Caco-2 (cell line): ENCODE data around the gene CACNA2D4. TPM values are rescaled to one million over a fixed set of nuclear protein-coding genes. Genes with fewer than 3 reads are reported as not detected.
"Not testable (repeated sequence)": the region's sequence is repeated elsewhere in the genome, so short reads cannot be mapped to it uniquely, and the experiment has no call there.

Source experiments
- BruUV-seq: library from RNA; stranded (reverse); fragments of 400-500 nt; replicated peaks from 2 replicates; lab custom pipeline; 2021; lab: Mats Ljungman, UMichigan
- CTCF ChIA-PET: fragments of 300-600 bp; sonication (Branson Sonifier 250); formaldehyde crosslinking; loops from one replicate; lab custom pipeline; 2022; ENCODE audit warnings: antibody characterized with exemption; lab: Charles Lee
- POLR2A ChIA-PET: fragments of 300-600 bp; sonication (Branson Sonifier 250); formaldehyde crosslinking; loops from one replicate; lab custom pipeline; 2022; ENCODE audit warnings: antibody characterized with exemption; lab: Charles Lee
- DNase-seq, 2 experiments: peaks; one replicate each; pipeline versions ENCODE4 v3.0.0 to v3.0.0-alpha.2; 2020 to 2022
- H3K27me3 ChIP-seq: replicated peaks from 2 replicates; pipeline ENCODE4 v1.6.0; 2011; ENCODE audit warnings: low read length; ENCODE audit not compliant: control insufficient read depth, insufficient read depth
- H3K36me3 ChIP-seq: 2 replicates; pipeline ENCODE4 v1.5.1; 2011; ENCODE audit warnings: low read length; ENCODE audit not compliant: control insufficient read depth, insufficient read depth
- H3K4me1 ChIP-seq: fragments of 250-450 bp; sonication (Bioruptor Pico); 2 replicates; pipeline ENCODE4 v1.5.1; 2020; ENCODE audit warnings: mild to moderate bottlenecking
- H3K4me3 ChIP-seq: 2 replicates; pipeline ENCODE4 v1.5.1; 2011; ENCODE audit warnings: low read depth, mild to moderate bottlenecking, control low read depth, low read length
- H3K9me3 ChIP-seq: fragments of 250-450 bp; sonication (Bioruptor Pico); 2 replicates; pipeline ENCODE4 v1.5.1; 2020; ENCODE audit warnings: mild to moderate bottlenecking, moderate library complexity
- H3K27ac Mint-ChIP-seq: one replicate; pipeline ENCODE4 v1.8.0; 2022; ENCODE audit warnings: mixed read lengths; ENCODE audit not compliant: unreplicated experiment
- H3K27me3 Mint-ChIP-seq: one replicate; pipeline ENCODE4 v1.8.0; 2022; ENCODE audit warnings: mixed read lengths; ENCODE audit not compliant: insufficient read depth, unreplicated experiment
- H3K36me3 Mint-ChIP-seq: one replicate; pipeline ENCODE4 v1.8.0; 2022; ENCODE audit warnings: mild to moderate bottlenecking, mixed read lengths; ENCODE audit not compliant: insufficient read depth, unreplicated experiment
- H3K4me1 Mint-ChIP-seq: one replicate; pipeline ENCODE4 v1.8.0; 2022; ENCODE audit warnings: low read depth, mixed read lengths; ENCODE audit not compliant: unreplicated experiment
- H3K4me3 Mint-ChIP-seq: one replicate; pipeline ENCODE4 v1.8.0; 2022; ENCODE audit warnings: mild to moderate bottlenecking, moderate library complexity, mixed read lengths; ENCODE audit not compliant: unreplicated experiment
- H3K9me3 Mint-ChIP-seq: one replicate; pipeline ENCODE4 v1.8.0; 2022; ENCODE audit warnings: mixed read lengths; ENCODE audit not compliant: unreplicated experiment
- intact Hi-C: fragments of 100-400 bp; cut with micrococcal nuclease; formaldehyde crosslinking; loops from one replicate; pipeline ENCODE4 v1.10.0; 2022; ENCODE audit not compliant: unreplicated experiment
- total RNA-seq: library from RNA; stranded (reverse); gene quantifications from 2 replicates; pipeline ENCODE4 v1.2.3, GENCODE V29; 2022
- TF ChIP-seq, protein P1 (sequence below), 2 experiments: fragments of 200-600 bp in 1 of 2; IDR thresholded peaks; 1 replicate in 1 of 2; 2 replicates in 1 of 2; pipeline versions ENCODE4 v1.5.1 to v1.8.0; 2011 to 2022; ENCODE audit warnings: antibody characterized with exemption in 1 of 2, control low read depth in 1 of 2, inconsistent platforms in 1 of 2, low read depth in 1 of 2, low read length in 1 of 2, mild to moderate bottlenecking in 1 of 2, moderate library complexity in 1 of 2; ENCODE audit not compliant: insufficient read depth in 1 of 2, severe bottlenecking in 1 of 2, unreplicated experiment in 1 of 2

Gene CACNA2D4
- total RNA-seq, 1 experiment from 2014 or later = 2.2 TPM

DNA sequence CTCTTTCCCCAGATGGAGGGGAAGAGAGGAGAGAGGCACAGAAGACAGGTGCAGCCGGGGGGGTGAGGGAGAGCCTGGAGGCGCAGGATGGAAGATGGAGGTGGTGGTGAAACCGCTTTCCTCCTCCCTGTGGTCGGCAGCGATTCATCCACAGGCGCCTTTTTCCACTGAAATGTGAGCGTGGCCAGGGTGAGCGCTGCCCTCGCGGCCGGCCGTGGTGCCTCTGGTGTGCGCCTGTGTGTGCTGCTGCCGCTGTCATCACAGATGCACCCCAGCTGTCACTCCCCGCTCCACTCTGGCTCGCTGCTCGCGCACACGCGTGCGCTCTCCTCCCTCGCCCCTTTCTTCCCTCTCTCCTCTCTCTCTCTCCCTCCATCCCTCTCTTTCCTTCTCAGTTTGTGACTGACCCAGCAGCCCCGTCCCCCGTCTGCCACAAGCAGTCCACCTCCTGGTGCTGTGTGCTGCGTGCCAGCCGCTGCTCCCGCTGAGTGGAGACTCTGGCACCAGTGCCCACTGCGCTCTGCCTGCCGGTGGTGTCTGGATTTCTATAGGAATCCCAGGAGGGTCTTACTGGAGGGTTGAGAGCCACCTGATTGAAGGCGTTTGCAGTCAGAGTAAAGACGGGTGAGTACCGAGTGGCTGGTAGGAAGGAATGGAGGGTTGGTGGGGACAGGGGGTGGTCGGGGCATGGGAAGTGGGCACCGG, 98.1 kb downstream of the CACNA2D4 start, which contains the start of gene LRTM2:
TSS of gene LRTM2 (plus strand) at position 375 of the 705 bp plus-strand sequence. CDS start 7,584 bp downstream, outside the sequence.
- peaks cover 15% of the 10 kb centered on the region for H3K27me3 Mint-ChIP-seq
- Histone ChIP-seq H3K9me3 (no peaks in the 10 kb centered on the region), H3K4me1 (peaks cover 12% of the 10 kb centered on the region; the same call in 1 of the 2 replicates), H3K27me3 (no peaks in the 10 kb centered on the region), H3K36me3 (no peaks in the 10 kb centered on the region), H3K4me3 (no peak within 1 kb of the TSS)
- TF ChIP-seq, protein P1, sequence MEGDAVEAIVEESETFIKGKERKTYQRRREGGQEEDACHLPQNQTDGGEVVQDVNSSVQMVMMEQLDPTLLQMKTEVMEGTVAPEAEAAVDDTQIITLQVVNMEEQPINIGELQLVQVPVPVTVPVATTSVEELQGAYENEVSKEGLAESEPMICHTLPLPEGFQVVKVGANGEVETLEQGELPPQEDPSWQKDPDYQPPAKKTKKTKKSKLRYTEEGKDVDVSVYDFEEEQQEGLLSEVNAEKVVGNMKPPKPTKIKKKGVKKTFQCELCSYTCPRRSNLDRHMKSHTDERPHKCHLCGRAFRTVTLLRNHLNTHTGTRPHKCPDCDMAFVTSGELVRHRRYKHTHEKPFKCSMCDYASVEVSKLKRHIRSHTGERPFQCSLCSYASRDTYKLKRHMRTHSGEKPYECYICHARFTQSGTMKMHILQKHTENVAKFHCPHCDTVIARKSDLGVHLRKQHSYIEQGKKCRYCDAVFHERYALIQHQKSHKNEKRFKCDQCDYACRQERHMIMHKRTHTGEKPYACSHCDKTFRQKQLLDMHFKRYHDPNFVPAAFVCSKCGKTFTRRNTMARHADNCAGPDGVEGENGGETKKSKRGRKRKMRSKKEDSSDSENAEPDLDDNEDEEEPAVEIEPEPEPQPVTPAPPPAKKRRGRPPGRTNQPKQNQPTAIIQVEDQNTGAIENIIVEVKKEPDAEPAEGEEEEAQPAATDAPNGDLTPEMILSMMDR (IDR thresholded peaks at IDR 0.05; ENCODE audit: insufficient read depth in 1 of 2, low read depth in 1 of 2, low read length in 1 of 2, severe bottlenecking in 1 of 2, unreplicated experiment in 1 of 2) = no peak
- H3K9me3 Mint-ChIP-seq = no peaks in the 10 kb centered on the region
- H3K4me3 Mint-ChIP-seq = no peak within 1 kb of the TSS
- H3K27ac Mint-ChIP-seq = no peak within 1 kb of the TSS
- peaks cover 5% of the 10 kb centered on the region for H3K36me3 Mint-ChIP-seq
- ChIA-PET POLR2A (interaction anchor here (0.5 kb wide), 1 partner anchor 744 kb away, joined by 9 read pairs; no protein-coding TSS in a partner anchor), CTCF (no interaction called here)
- no TSS peak for BruUV-seq
- peaks cover 7% of the 10 kb centered on the region for H3K4me1 Mint-ChIP-seq
- intact Hi-C loops = no loop called here
- no peak for DNase-seq

DNA sequence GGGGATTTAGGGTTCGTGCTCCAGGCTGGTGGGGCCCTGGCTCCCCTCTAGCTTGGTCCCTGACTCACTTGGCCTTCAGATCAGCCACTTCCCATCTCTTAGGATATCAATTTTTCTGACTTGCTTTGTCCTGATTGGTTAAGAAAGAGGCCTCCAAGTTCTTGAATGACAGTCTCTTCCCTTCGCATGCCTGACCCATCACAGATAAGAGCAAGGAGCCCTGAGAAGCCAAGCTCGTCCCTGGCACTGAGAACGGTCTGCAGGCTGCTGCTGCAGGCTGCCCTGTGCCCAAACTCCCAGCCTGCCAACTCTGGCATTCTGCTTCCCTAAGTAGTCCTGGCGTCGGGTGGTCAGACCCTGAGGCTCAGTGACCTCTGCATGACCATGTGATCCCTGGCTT, 98.9 kb downstream of the CACNA2D4 start:
- Mint-ChIP-seq H3K27me3 (peaks cover 15% of the 10 kb centered on the region), H3K27ac (no peak overlapping the region), H3K36me3 (peaks cover 5% of the 10 kb centered on the region), H3K4me1 (peaks cover 7% of the 10 kb centered on the region), H3K4me3 (no peak overlapping the region), H3K9me3 (no peaks in the 10 kb centered on the region)
- Histone ChIP-seq H3K36me3 (no peaks in the 10 kb centered on the region), H3K4me3 (no peak overlapping the region), H3K4me1 (peaks cover 12% of the 10 kb centered on the region; the same call in 1 of the 2 replicates), H3K9me3 (no peaks in the 10 kb centered on the region), H3K27me3 (no peaks in the 10 kb centered on the region)
- BruUV-seq = no TSS peak
- intact Hi-C loops = no loop called here
- ChIA-PET CTCF (no interaction called here), POLR2A (no interaction called here)
- no peak for DNase-seq
- TF ChIP-seq, protein P1 (IDR thresholded peaks at IDR 0.05; ENCODE audit: insufficient read depth in 1 of 2, low read depth in 1 of 2, low read length in 1 of 2, severe bottlenecking in 1 of 2, unreplicated experiment in 1 of 2) = no peak

DNA sequence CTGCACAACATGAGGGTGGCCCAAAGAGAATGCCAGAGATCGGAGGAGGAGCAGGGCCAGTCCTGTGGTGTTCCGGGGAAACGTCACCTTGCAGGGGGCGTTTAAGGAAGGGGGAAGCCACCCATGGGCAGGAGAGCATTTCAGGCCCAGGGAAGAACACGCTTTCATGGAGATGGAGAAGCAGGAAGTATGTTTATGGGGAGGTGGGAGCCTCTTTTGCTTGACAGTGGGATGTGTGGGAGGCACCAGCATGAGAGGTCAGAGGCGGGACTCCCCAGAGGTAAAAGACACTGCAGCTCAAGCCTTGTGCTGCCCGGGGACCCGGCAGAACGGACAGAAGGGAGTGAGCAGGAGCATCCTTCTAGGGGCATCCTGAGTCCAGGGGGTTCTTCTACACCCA, 99.4 kb downstream of the CACNA2D4 start:
- Mint-ChIP-seq H3K4me1 (peaks cover 7% of the 10 kb centered on the region), H3K27me3 (peaks cover 15% of the 10 kb centered on the region), H3K27ac (no peak overlapping the region), H3K9me3 (no peaks in the 10 kb centered on the region), H3K4me3 (no peak overlapping the region), H3K36me3 (peaks cover 5% of the 10 kb centered on the region)
- H3K27me3 ChIP-seq = no peaks in the 10 kb centered on the region
- intact Hi-C loops = no loop called here
- peaks cover 12% of the 10 kb centered on the region; the same call in 1 of the 2 replicates for H3K4me1 ChIP-seq
- no peaks in the 10 kb centered on the region for H3K36me3 ChIP-seq
- TF ChIP-seq, protein P1 (IDR thresholded peaks at IDR 0.05; ENCODE audit: insufficient read depth in 1 of 2, low read depth in 1 of 2, low read length in 1 of 2, severe bottlenecking in 1 of 2, unreplicated experiment in 1 of 2) = no peak
- BruUV-seq = no TSS peak
- no peak for DNase-seq
- no peaks in the 10 kb centered on the region for H3K9me3 ChIP-seq
- ChIA-PET CTCF (no interaction called here), POLR2A (no interaction called here)
- H3K4me3 ChIP-seq = no peak overlapping the region

DNA sequence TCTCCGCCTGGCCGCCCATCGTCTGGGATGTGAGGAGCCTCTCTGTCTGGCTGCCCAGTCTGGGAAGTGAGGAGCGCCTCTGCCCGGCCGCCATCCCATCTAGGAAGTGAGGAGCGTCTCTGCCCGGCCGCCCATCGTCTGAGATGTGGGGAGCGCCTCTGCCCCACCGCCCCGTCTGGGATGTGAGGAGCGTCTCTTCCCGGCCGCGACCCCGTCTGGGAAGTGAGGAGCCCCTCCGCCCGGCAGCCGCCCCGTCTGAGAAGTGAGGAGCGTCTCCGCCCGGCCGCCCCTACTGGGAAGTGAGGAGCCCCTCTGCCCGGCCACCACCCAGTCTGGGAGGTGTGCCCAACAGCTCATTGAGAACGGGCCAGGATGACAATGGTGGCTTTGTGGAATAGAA, 100.5 kb downstream of the CACNA2D4 start:
- H3K27me3 ChIP-seq, CTCF ChIA-PET, H3K4me3 Mint-ChIP-seq, H3K9me3 ChIP-seq, H3K4me1 Mint-ChIP-seq, H3K4me3 ChIP-seq, H3K27ac Mint-ChIP-seq, BruUV-seq, H3K9me3 Mint-ChIP-seq, intact Hi-C loops, DNase-seq, H3K36me3 Mint-ChIP-seq, H3K36me3 ChIP-seq, POLR2A ChIA-PET: not testable (repeated sequence)
- H3K27me3 Mint-ChIP-seq = peaks cover 13% of the 10 kb centered on the region
- H3K4me1 ChIP-seq = peaks cover 18% of the 10 kb centered on the region
